ENCODE measurements around the gene DDX10. TPM values are rescaled to one million over a fixed set of nuclear protein-coding genes. Genes with fewer than 3 reads are reported as not detected.

The DDX10 gene
- total RNA-seq, 8 experiments from 2014 or later: 16.0 to 67.6 (median 21.6) TPM

DNA sequence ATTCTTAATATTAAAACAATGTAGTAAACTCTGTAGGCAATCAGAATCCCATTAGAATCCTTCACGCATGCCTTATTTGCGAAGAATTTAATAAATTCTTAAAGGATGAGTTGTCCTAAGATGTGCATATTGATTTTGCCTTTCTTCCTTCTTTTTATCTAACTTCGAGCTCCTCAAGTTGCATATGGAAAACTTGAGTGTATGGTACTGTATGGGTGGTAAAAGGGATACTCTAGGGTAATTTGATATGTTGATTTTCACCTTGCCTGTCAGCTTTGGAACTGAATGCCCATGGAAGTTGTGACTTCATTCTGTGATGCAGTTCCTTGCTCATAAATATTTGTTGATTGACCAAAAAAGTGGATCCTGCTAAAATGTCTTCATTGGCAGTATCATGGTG lies 193.8 kb downstream of the DDX10 start:
- in situ Hi-C loops (cut with MboI; ENCODE audit: low pct_unique_long_range_greater_than_20kb in 2 of 9, low sequenced_read_pairs in 9 of 9, unreplicated experiment in 9 of 9): loop anchor here in 2 of 9 experiments (25.0 kb wide), 1 partner anchor 146 kb away; no protein-coding TSS in a partner anchor
- 5 to 100% (median 76%) methylated on average over 1 to 3 of the region's 3 CpGs for WGBS, 10 experiments
- no peak overlapping the region for H3K27ac ChIP-seq
- peak in 2 of 8 experiments; percentile 81 to 84 for ATAC-seq (replicated peaks in 6 of 8)
- no peak overlapping the region for H3K4me3 ChIP-seq
- peaks cover 0 to 9% of the 10 kb centered on the region in 2 donors for H3K4me1 ChIP-seq (replicated peaks in 1 of 2)

DNA sequence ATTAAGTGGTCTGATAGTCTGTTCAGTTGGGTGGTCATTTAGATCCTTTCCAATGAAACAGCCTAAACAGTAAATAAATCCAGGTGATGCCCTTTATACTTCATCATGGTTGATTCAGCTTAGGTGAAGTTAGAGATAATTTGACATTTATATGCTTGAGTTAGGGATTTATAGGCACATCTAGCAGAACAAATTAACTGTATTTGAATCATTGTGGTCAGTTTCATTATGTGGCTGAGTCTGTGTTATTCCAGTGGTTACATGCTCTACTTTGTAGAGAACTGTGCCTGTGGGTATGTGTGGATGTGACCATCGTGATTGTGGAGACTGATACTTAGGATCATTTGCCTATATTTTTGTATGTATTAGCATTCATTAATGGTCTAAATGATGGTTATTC lies 194.6 kb downstream of the DDX10 start:
- Histone ChIP-seq H3K27ac (no peak overlapping the region), H3K4me3 (no peak overlapping the region), H3K4me1 (replicated peaks in 1 of 2) (peaks cover 0 to 5% of the 10 kb centered on the region in 2 donors)
- WGBS, 10 experiments: 83 to 100% (median 100%) methylated on average over 1 of the region's 1 CpG; no CpG with 5 or more reads in 5 of the 10 experiments
- in situ Hi-C loops (cut with MboI; ENCODE audit: low pct_unique_long_range_greater_than_20kb in 2 of 9, low sequenced_read_pairs in 9 of 9, unreplicated experiment in 9 of 9): loop anchor here in 2 of 9 experiments (25.0 kb wide), 1 partner anchor 147 kb away; no protein-coding TSS in a partner anchor
- ATAC-seq (replicated peaks in 6 of 8): peak in 3 of 8 experiments; percentile 18 to 66 (median 50)

DNA sequence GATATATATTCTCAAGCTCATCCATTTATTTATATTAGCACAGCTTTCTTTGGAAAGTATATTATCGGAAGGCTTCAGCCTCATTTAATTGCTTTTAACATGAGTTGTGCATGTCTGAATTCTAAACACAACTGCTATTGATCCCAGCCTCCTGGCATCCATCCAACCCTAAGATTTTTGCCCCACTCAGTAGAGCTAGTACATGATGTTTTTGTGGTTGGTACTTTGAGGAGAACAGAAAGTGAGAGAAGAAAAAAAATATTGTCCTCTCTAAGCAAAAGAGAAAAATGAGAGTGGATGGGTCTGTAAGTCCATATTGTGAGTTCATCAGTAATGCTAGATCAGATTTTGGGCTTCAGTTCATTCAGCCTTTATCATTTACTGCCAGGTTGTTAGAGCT lies 198.7 kb downstream of the DDX10 start:
- ATAC-seq (replicated peaks in 6 of 8): no peak
- H3K4me3 ChIP-seq: no peak overlapping the region
- in situ Hi-C loops (cut with MboI; ENCODE audit: low pct_unique_long_range_greater_than_20kb in 2 of 9, low sequenced_read_pairs in 9 of 9, unreplicated experiment in 9 of 9): loop anchor here in 2 of 9 experiments (25.0 kb wide), 1 partner anchor 151 kb away; no protein-coding TSS in a partner anchor
- H3K4me1 ChIP-seq (replicated peaks in 1 of 2): peaks cover 0 to 5% of the 10 kb centered on the region in 2 donors
- H3K27ac ChIP-seq: no peak overlapping the region
- WGBS, 10 experiments: 80 to 100% (median 100%) methylated on average over 1 of the region's 1 CpG; no CpG with 5 or more reads in 1 of the 10 experiments

- WGBS, 10 experiments: 81 to 100% (median 95%) methylated on average over 1 to 5 of the region's 5 CpGs; no CpG with 5 or more reads in 1 of the 10 experiments
- no peak for ATAC-seq (replicated peaks in 6 of 8)
- in situ Hi-C loops (cut with MboI; ENCODE audit: low pct_unique_long_range_greater_than_20kb in 2 of 9, low sequenced_read_pairs in 9 of 9, unreplicated experiment in 9 of 9): loop anchor here in 2 of 9 experiments (25.0 kb wide), 1 partner anchor 153 kb away; no protein-coding TSS in a partner anchor
These were observed 200.5 kb downstream of the DDX10 start for GRCh38 chr11:108865406-108865805.

DNA sequence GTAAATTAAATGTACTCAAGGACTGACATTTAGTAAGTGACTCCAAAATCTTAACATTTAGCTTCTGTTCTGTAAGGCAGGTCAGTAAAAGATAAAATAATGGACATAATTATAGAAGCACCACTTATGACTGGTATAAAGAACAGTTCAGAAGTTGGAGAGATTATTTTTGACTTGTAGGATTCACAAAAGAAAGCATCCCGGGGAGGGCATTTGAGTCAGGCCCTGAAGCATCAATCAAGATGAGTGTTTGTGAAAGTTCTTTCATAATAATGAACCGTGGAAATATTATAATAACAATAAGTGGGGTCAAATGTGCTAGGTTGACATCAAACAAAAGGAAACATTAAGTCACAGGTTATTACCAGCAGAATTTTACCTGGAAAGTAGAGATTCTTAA lies 201.9 kb downstream of the DDX10 start:
- Histone ChIP-seq H3K4me1 (replicated peaks in 1 of 2) (no peaks in the 10 kb centered on the region), H3K27ac (no peak overlapping the region), H3K4me3 (no peak overlapping the region)
- ATAC-seq (replicated peaks in 6 of 8): no peak
- 0 to 100% (median 58%) methylated on average over 1 to 2 of the region's 2 CpGs; no CpG with 5 or more reads in 2 of the 10 experiments for WGBS, 10 experiments
- in situ Hi-C loops (cut with MboI; ENCODE audit: low pct_unique_long_range_greater_than_20kb in 2 of 9, low sequenced_read_pairs in 9 of 9, unreplicated experiment in 9 of 9): loop anchor here in 2 of 9 experiments (25.0 kb wide), 1 partner anchor 154 kb away; no protein-coding TSS in a partner anchor

More at GRCh38 chr11:108865406-108865805, 200.5 kb downstream of the DDX10 start:
- Histone ChIP-seq H3K4me3 (no peak overlapping the region), H3K4me1 (replicated peaks in 1 of 2) (no peaks in the 10 kb centered on the region), H3K27ac (no peak overlapping the region)

GRCh38 chr11:108870373-108871020 lies 205.6 kb downstream of the DDX10 start:
- 20 to 91% (median 87%) methylated on average over 3 to 4 of the region's 4 CpGs; no CpG with 5 or more reads in 1 of the 10 experiments for WGBS, 10 experiments
- H3K4me1 ChIP-seq (replicated peaks in 1 of 2): no peaks in the 10 kb centered on the region
- no peak overlapping the region for H3K4me3 ChIP-seq
- H3K27ac ChIP-seq: no peak overlapping the region
- ATAC-seq (replicated peaks in 6 of 8): no peak
- in situ Hi-C loops (cut with MboI; ENCODE audit: low pct_unique_long_range_greater_than_20kb in 2 of 9, low sequenced_read_pairs in 9 of 9, unreplicated experiment in 9 of 9): loop anchor here in 2 of 9 experiments (25.0 kb wide), 1 partner anchor 158 kb away; no protein-coding TSS in a partner anchor

DNA sequence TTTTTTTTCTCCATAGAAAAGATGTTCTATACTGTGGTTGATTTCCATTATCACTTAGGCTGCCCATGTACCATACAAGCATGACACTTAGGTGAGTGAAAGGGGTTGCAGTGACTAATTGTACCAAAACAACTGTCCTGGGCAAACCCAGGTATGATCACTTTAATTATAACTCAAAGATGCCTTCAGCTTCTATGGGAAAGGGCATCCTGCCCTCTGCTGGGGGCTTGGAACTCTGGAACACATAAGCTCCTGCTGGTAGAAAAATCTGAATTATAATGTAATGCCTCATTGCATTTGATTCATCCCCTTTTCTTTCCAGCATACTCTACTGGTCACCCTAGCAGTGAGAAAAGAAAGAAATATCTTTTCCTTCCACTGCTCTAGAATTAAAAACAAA lies 206.3 kb downstream of the DDX10 start:
- no peaks in the 10 kb centered on the region for H3K4me1 ChIP-seq (replicated peaks in 1 of 2)

GRCh38 chr11:108871867-108872266 lies 207.0 kb downstream of the DDX10 start:
- ATAC-seq (replicated peaks in 6 of 8): no peak
- Histone ChIP-seq H3K27ac (no peak overlapping the region), H3K4me1 (replicated peaks in 1 of 2) (no peaks in the 10 kb centered on the region), H3K4me3 (no peak overlapping the region)
- in situ Hi-C loops (cut with MboI; ENCODE audit: low pct_unique_long_range_greater_than_20kb in 2 of 9, low sequenced_read_pairs in 9 of 9, unreplicated experiment in 9 of 9): loop anchor here in 2 of 9 experiments (25.0 kb wide), 1 partner anchor 160 kb away; no protein-coding TSS in a partner anchor
- WGBS, 10 experiments: 83 to 100% (median 100%) methylated on average over 1 to 2 of the region's 2 CpGs; no CpG with 5 or more reads in 1 of the 10 experiments

More for the DNA sequence above, 206.3 kb downstream of the DDX10 start:
- no peak overlapping the region for H3K4me3 ChIP-seq
- peak in 3 of 8 experiments; percentile 31 to 64 (median 32) for ATAC-seq (replicated peaks in 6 of 8)
- H3K27ac ChIP-seq: no peak overlapping the region
- in situ Hi-C loops (cut with MboI; ENCODE audit: low pct_unique_long_range_greater_than_20kb in 2 of 9, low sequenced_read_pairs in 9 of 9, unreplicated experiment in 9 of 9): loop anchor here in 2 of 9 experiments (25.0 kb wide), 1 partner anchor 159 kb away; no protein-coding TSS in a partner anchor

DNA sequence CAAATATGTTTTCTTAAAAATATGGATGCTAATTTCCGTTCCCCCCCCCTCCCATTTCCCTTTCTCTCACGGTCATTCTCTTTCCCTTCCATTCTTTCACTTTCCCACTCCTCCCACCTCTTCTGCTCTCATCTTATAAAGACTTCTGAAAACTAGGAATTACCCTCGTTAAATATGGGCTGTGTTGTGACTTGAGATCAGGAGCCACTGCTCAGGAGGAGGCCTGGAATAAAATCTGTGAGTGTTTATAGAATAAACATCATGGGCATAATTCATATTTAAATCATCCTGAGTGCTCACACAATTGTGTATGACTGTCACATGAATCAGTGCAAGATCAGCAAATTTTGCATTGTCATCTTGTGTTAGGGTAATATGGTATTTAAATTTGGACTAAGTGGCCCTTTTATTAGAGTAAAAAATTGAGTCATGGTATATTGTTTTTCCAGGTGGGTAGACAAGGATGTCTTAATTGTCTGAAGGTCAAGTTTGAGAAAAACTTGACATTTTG lies 208.0 kb downstream of the DDX10 start:
- WGBS, 10 experiments: 20 to 87% (median 54%) methylated on average over 1 to 3 of the region's 3 CpGs; no CpG with 5 or more reads in 2 of the 10 experiments
- H3K27ac ChIP-seq: no peak overlapping the region
- no peak overlapping the region for H3K4me3 ChIP-seq
- in situ Hi-C loops (cut with MboI; ENCODE audit: low pct_unique_long_range_greater_than_20kb in 2 of 9, low sequenced_read_pairs in 9 of 9, unreplicated experiment in 9 of 9): loop anchor here in 2 of 9 experiments (25.0 kb wide), 1 partner anchor 161 kb away; no protein-coding TSS in a partner anchor
- ATAC-seq (replicated peaks in 6 of 8): peak in 3 of 8 experiments; percentile 43 to 61 (median 52)
- no peaks in the 10 kb centered on the region for H3K4me1 ChIP-seq (replicated peaks in 1 of 2)

- Histone ChIP-seq H3K4me1 (replicated peaks in 1 of 2) (no peaks in the 10 kb centered on the region), H3K27ac (no peak overlapping the region), H3K4me3 (no peak overlapping the region)
- WGBS, 10 experiments: 40 to 100% (median 83%) methylated on average over 1 to 2 of the region's 2 CpGs; no CpG with 5 or more reads in 1 of the 10 experiments
- in situ Hi-C loops (cut with MboI; ENCODE audit: low pct_unique_long_range_greater_than_20kb in 2 of 9, low sequenced_read_pairs in 9 of 9, unreplicated experiment in 9 of 9): loop anchor here in 2 of 9 experiments (25.0 kb wide), 1 partner anchor 161 kb away; no protein-coding TSS in a partner anchor
- ATAC-seq (replicated peaks in 6 of 8): no peak
These were observed 208.4 kb downstream of the DDX10 start for GRCh38 chr11:108873310-108873709.

DNA sequence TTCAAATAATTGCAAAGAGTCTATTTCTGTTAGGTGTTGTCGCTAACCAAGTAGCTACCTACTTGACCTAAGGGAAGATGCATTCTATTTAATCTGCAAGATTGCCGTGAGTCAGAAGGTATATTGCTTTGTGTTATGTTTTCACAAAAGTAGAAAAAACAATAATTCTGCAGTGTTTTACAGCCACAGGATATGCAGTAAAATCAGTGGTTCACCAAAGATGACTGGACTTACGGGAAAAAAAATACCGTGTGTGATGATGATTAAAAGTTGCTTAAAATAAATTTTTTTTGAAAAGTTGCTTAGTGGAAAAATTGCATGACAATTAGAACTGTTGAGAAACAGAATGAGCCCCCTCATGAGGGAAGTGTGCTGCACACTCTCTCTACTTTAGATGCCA lies 209.1 kb downstream of the DDX10 start:
- ATAC-seq (replicated peaks in 6 of 8): no peak
- Histone ChIP-seq H3K4me3 (no peak overlapping the region), H3K27ac (no peak overlapping the region), H3K4me1 (replicated peaks in 1 of 2) (no peaks in the 10 kb centered on the region)
- WGBS, 10 experiments: 86 to 100% (median 94%) methylated on average over 2 to 4 of the region's 4 CpGs; no CpG with 5 or more reads in 1 of the 10 experiments
- in situ Hi-C loops (cut with MboI; ENCODE audit: low pct_unique_long_range_greater_than_20kb in 2 of 9, low sequenced_read_pairs in 9 of 9, unreplicated experiment in 9 of 9): loop anchor here in 2 of 9 experiments (25.0 kb wide), 1 partner anchor 162 kb away; no protein-coding TSS in a partner anchor

GRCh38 chr11:108875134-108875533 lies 210.3 kb downstream of the DDX10 start:
- in situ Hi-C loops (cut with MboI; ENCODE audit: low pct_unique_long_range_greater_than_20kb in 2 of 9, low sequenced_read_pairs in 9 of 9, unreplicated experiment in 9 of 9): no loop called here
- 80 to 100% (median 98%) methylated on average over 1 to 2 of the region's 2 CpGs for WGBS, 10 experiments
- Histone ChIP-seq H3K27ac (no peak overlapping the region), H3K4me3 (no peak overlapping the region), H3K4me1 (replicated peaks in 1 of 2) (no peaks in the 10 kb centered on the region)
- ATAC-seq (replicated peaks in 6 of 8): no peak

DNA sequence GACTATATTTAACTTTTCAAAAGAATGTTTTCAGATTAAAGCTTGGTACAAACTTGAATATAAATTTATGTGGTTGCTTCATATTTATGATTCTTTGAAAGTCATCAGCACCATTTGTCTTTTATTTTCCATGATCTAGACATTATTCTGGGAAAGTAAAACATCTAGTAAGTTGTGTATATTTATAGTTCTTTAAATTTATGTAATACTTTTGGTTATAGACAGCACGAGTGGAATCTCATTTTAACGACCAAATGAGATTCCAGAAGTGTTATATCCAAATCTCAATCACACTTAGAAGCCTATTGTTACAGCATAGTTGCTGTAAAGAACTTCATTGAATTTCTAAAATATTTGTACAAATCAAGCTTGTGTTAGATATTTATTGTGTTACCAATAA lies 212.3 kb downstream of the DDX10 start:
- in situ Hi-C loops (cut with MboI; ENCODE audit: low pct_unique_long_range_greater_than_20kb in 2 of 9, low sequenced_read_pairs in 9 of 9, unreplicated experiment in 9 of 9): no loop called here
- Histone ChIP-seq H3K4me1 (replicated peaks in 1 of 2) (peaks cover 0 to 3% of the 10 kb centered on the region in 2 donors), H3K4me3 (no peak overlapping the region), H3K27ac (no peak overlapping the region)
- no peak for ATAC-seq (replicated peaks in 6 of 8)
- WGBS, 10 experiments: 70 to 100% (median 92%) methylated on average over 1 to 2 of the region's 2 CpGs; no CpG with 5 or more reads in 3 of the 10 experiments
